ENCODE results near the gene SCO2. TPM values are rescaled to one million over a fixed set of nuclear protein-coding genes. Genes with fewer than 3 reads are reported as not detected.

SCO2 gene
- total RNA-seq, 2 donors from 2014 or later, result 0.89 to 2.3 TPM

DNA sequence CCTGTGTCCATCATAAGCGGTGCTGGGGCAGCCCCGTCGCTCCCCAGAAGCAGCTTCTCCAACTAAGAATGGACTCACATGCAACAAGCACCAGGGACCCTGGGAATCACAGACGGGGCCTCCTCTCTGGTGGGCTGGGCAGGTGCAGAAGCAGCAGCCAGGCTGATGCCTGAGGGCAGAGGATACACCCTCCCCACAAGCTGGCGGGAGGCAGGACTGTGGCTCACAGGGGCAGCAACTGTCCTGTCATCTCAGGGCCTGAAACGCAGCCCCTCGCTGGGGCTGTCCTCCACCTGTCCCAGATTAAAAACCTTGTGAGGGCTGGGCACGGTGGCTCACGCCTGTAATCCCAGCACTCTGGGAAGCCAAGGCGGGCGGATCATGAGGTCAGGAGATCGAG lies 47.5 kb downstream of the SCO2 start:
- no peaks in the 10 kb centered on the region for H3K36me3 Mint-ChIP-seq (ENCODE audit: low read depth)
- H3K27ac ChIP-seq (ENCODE audit: low read depth, low read length), result no peak overlapping the region
- no peak for TF ChIP-seq CTCF (conservative IDR thresholded peaks at IDR 0.05)
- DNase-seq, result no peak
- no peaks in the 10 kb centered on the region for H3K36me3 ChIP-seq (ENCODE audit: control insufficient read depth, insufficient read depth, low read length)
- H3K27me3 Mint-ChIP-seq (ENCODE audit: insufficient read depth), result peaks cover 52% of the 10 kb centered on the region
- H3K4me1 ChIP-seq (ENCODE audit: control insufficient read depth, insufficient read depth, low read length), result peaks cover 5% of the 10 kb centered on the region
- no peak overlapping the region for H3K4me3 ChIP-seq (ENCODE audit: low read length)
- H3K9me3 ChIP-seq (ENCODE audit: control insufficient read depth, low read length), result no peaks in the 10 kb centered on the region
- peaks cover 14% of the 10 kb centered on the region for H3K4me1 Mint-ChIP-seq
- no peak overlapping the region for H3K27ac Mint-ChIP-seq
- 91% methylated on average over 6 to 12 of the region's 12 CpGs for WGBS, 2 experiments (ENCODE audit: insufficient coverage in 1 of 2, insufficient read length in 1 of 2)
- H3K27me3 ChIP-seq (ENCODE audit: control insufficient read depth, insufficient read depth, low read length, poor library complexity, severe bottlenecking), result peaks cover 20% of the 10 kb centered on the region
- no peaks in the 10 kb centered on the region for H3K9me3 Mint-ChIP-seq
- H3K9ac ChIP-seq (ENCODE audit: extremely low read depth, low read length, poor library complexity, severe bottlenecking), result no peak overlapping the region
- H3K4me3 Mint-ChIP-seq, result no peak overlapping the region

DNA sequence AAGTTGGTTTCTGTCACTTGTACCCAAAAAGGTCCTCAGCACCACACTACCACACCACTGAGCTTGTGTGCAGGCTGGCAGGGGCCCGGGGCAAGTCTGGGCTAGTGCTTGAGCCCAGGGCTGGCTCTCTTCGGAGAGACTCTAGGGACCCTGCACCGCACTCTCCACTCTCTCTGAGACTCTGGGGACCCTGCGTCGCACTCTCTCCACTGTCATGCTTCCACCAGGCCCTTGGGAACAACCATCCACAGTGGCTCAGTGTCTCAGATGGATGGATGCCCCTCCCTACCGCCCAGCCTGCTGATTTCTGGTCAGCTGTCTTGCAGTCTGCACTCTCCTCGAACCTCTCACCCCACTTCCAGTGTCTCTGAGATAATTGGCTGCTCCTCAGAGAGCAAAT lies 48.5 kb downstream of the SCO2 start:
- Histone ChIP-seq H3K4me3 (ENCODE audit: low read length) (no peak overlapping the region), H3K27ac (ENCODE audit: low read depth, low read length) (no peak overlapping the region), H3K9ac (ENCODE audit: extremely low read depth, low read length, poor library complexity, severe bottlenecking) (no peak overlapping the region), H3K27me3 (ENCODE audit: control insufficient read depth, insufficient read depth, low read length, poor library complexity, severe bottlenecking) (peaks cover 20% of the 10 kb centered on the region), H3K4me1 (ENCODE audit: control insufficient read depth, insufficient read depth, low read length) (peaks cover 5% of the 10 kb centered on the region), H3K9me3 (ENCODE audit: control insufficient read depth, low read length) (no peaks in the 10 kb centered on the region), H3K36me3 (ENCODE audit: control insufficient read depth, insufficient read depth, low read length) (no peaks in the 10 kb centered on the region)
- Mint-ChIP-seq H3K27ac (no peak overlapping the region), H3K4me3 (no peak overlapping the region), H3K9me3 (no peaks in the 10 kb centered on the region), H3K36me3 (ENCODE audit: low read depth) (no peaks in the 10 kb centered on the region), H3K4me1 (peaks cover 15% of the 10 kb centered on the region), H3K27me3 (ENCODE audit: insufficient read depth) (peaks cover 48% of the 10 kb centered on the region)
- TF ChIP-seq CTCF (conservative IDR thresholded peaks at IDR 0.05), result no peak
- no peak for DNase-seq
- WGBS, 2 experiments (ENCODE audit: insufficient coverage in 1 of 2, insufficient read length in 1 of 2), result 89 to 95% methylated on average over 7 of the region's 7 CpGs

DNA sequence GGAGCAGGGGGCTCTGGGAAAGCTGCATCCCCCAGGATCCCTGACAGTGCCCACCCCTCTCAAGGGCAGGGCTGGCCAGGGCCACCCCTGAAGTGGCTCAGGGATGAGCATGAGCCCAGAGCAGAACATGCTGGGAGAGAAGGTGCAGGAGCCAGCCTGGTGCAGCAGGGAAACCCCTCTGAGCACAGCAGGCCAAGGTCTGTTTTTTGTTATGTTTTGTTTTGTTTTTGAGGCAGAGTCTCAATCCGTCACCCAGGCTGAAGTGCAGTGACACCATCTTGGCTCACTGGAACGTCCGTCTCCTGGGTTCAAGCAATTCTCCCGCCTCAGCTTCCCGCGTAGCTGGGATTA lies 49.8 kb downstream of the SCO2 start:
- no peak overlapping the region for H3K27ac ChIP-seq (ENCODE audit: low read depth, low read length)
- no peak for TF ChIP-seq CTCF (conservative IDR thresholded peaks at IDR 0.05)
- no peaks in the 10 kb centered on the region for H3K9me3 Mint-ChIP-seq
- 94 to 98% methylated on average over 5 to 6 of the region's 6 CpGs for WGBS, 2 experiments (ENCODE audit: insufficient coverage in 1 of 2, insufficient read length in 1 of 2)
- H3K36me3 Mint-ChIP-seq (ENCODE audit: low read depth), result no peaks in the 10 kb centered on the region
- no peaks in the 10 kb centered on the region for H3K36me3 ChIP-seq (ENCODE audit: control insufficient read depth, insufficient read depth, low read length)
- no peak overlapping the region for H3K4me3 ChIP-seq (ENCODE audit: low read length)
- H3K9ac ChIP-seq (ENCODE audit: extremely low read depth, low read length, poor library complexity, severe bottlenecking), result no peak overlapping the region
- DNase-seq, result no peak
- peaks cover 8% of the 10 kb centered on the region for H3K4me1 ChIP-seq (ENCODE audit: control insufficient read depth, insufficient read depth, low read length)
- peak overlapping the region; percentile 74 for H3K4me3 Mint-ChIP-seq
- H3K27me3 ChIP-seq (ENCODE audit: control insufficient read depth, insufficient read depth, low read length, poor library complexity, severe bottlenecking), result peaks cover 15% of the 10 kb centered on the region
- peaks cover 44% of the 10 kb centered on the region for H3K27me3 Mint-ChIP-seq (ENCODE audit: insufficient read depth)
- H3K27ac Mint-ChIP-seq, result no peak overlapping the region
- no peaks in the 10 kb centered on the region for H3K9me3 ChIP-seq (ENCODE audit: control insufficient read depth, low read length)
- peaks cover 19% of the 10 kb centered on the region for H3K4me1 Mint-ChIP-seq
